Measurements from ENCODE around the gene ATP6V1B1. TPM values are rescaled to one million over a fixed set of nuclear protein-coding genes. Genes with fewer than 3 reads are reported as not detected.

Gene ATP6V1B1
- total and polyA plus RNA-seq, 2 of the 4 experiments (the other 2 are of a cell fraction) = 1.3 TPM; not detected in 1

GRCh38 chr2:70942396-70943204, 6.9 kb downstream of the ATP6V1B1 start:
- BruUV-seq (replicated peaks) = no TSS peak
- peak; percentile 17 for DNase-seq

More at GRCh38 chr2:70942396-70943204, 6.9 kb downstream of the ATP6V1B1 start:
- dilution Hi-C loops (cut with HindIII; ENCODE audit: low sequenced_read_pairs, unreplicated experiment) = no loop called here
- Histone ChIP-seq H3K9ac (ENCODE audit: low read depth, low read length) (no peak overlapping the region), H3K27me3 (ENCODE audit: control insufficient read depth, insufficient read depth, low read length) (no peaks in the 10 kb centered on the region; the same call in 1 of the 2 replicates), H2AK9ac (replicated peaks; ENCODE audit: low read depth, low read length, poor library complexity) (no peak overlapping the region), H4K91ac (ENCODE audit: insufficient read depth, low read depth, low read length) (no peak overlapping the region), H3K4me2 (ENCODE audit: low read depth, low read length) (no peak overlapping the region), H3K56ac (ENCODE audit: extremely low read depth, insufficient read depth, low read length) (no peak overlapping the region), H3K18ac (ENCODE audit: low read depth, low read length) (no peak overlapping the region), H2BK15ac (ENCODE audit: low read depth, low read length) (no peak overlapping the region), H4K8ac (ENCODE audit: low read depth in 2 of 2, low read length in 2 of 2) (no peak overlapping the region), H3K9me1 (ENCODE audit: insufficient read depth, low read length) (peaks cover 5% of the 10 kb centered on the region; the same call in 1 of the 2 replicates), H2BK120ac (ENCODE audit: low read depth, low read length) (no peak overlapping the region), H3K4ac (ENCODE audit: low read depth, low read length) (no peak overlapping the region), H4K5ac (ENCODE audit: low read depth, low read length) (no peak overlapping the region), H3K9me3 (ENCODE audit: control insufficient read depth, insufficient read depth, low read length) (no peaks in the 10 kb centered on the region), H2AK5ac (ENCODE audit: low read depth, low read length) (no peak overlapping the region), H3K4me1 (ENCODE audit: control insufficient read depth, insufficient read depth, low read length) (peaks cover 2% of the 10 kb centered on the region; the same call in 1 of the 2 replicates), H4K20me1 (ENCODE audit: insufficient read depth, low read length) (no peaks in the 10 kb centered on the region; the same call in 1 of the 2 replicates), H3K23ac (ENCODE audit: low read depth, low read length) (no peak overlapping the region), H3K36me3 (ENCODE audit: control insufficient read depth, insufficient read depth, low read length) (no peaks in the 10 kb centered on the region), H3K79me1 (ENCODE audit: low read depth in 1 of 2, low read length in 2 of 2) (0 out of 4 replicates have a peak, but pooled peaks cover 0 to 3% of the 10 kb centered on the region in 2 experiments), H3K4me3 (ENCODE audit: insufficient read depth, low read depth, low read length) (no peak overlapping the region), H2BK20ac (ENCODE audit: low read depth, low read length) (no peak overlapping the region), H3K27ac (ENCODE audit: insufficient read depth, low read length) (no peak overlapping the region), H2AFZ (replicated peaks; ENCODE audit: low read length, poor library complexity) (no peak overlapping the region), H2BK5ac (ENCODE audit: low read depth, low read length, poor library complexity, severe bottlenecking) (no peak overlapping the region), H3K14ac (replicated peaks; ENCODE audit: low read depth, low read length) (no peak overlapping the region)
- ChIA-PET CTCF (interaction anchor here (0.5 kb wide), 1 partner anchor 391 kb away, joined by 3 read pairs; no protein-coding TSS in a partner anchor), POLR2A (ENCODE audit: unreplicated experiment) (no interaction called here)
- ATAC-seq (ENCODE audit: low read depth) = no peak
- intact Hi-C loops (cut with micrococcal nuclease) = no loop called here
- WGBS, 2 experiments (ENCODE audit: extremely low coverage in 2 of 2, insufficient read length in 1 of 2) = no CpG with 5 or more reads among the region's 6 CpGs
- TF ChIP-seq, protein P1, sequence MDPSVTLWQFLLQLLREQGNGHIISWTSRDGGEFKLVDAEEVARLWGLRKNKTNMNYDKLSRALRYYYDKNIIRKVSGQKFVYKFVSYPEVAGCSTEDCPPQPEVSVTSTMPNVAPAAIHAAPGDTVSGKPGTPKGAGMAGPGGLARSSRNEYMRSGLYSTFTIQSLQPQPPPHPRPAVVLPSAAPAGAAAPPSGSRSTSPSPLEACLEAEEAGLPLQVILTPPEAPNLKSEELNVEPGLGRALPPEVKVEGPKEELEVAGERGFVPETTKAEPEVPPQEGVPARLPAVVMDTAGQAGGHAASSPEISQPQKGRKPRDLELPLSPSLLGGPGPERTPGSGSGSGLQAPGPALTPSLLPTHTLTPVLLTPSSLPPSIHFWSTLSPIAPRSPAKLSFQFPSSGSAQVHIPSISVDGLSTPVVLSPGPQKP (IDR thresholded peaks at IDR 0.05; ENCODE audit: borderline replicate concordance, low read depth, low read length) = no peak
- no peak for TF ChIP-seq MAZ (IDR thresholded peaks at IDR 0.05; ENCODE audit: borderline replicate concordance, low read depth, low read length)
- TF ChIP-seq MAFK (IDR thresholded peaks at IDR 0.05; ENCODE audit: low read depth, low read length) = no peak
- TF ChIP-seq CEBPB (IDR thresholded peaks at IDR 0.05; ENCODE audit: low read depth, low read length) = no peak
- in situ Hi-C loops (cut with MboI; ENCODE audit: low sequenced_read_pairs) = no loop called here

Measured in IMR-90 (cell line).